HG03442 (cell line): ENCODE results near the gene CDPF1.

ENCODE experiments used
- ATAC-seq: cut with Tn5 transposase; IDR thresholded peaks from one replicate; pipeline ENCODE4 v1.9.1; 2021; ENCODE audit warnings: mild to moderate bottlenecking, moderate library complexity; ENCODE audit not compliant: unreplicated experiment

CDPF1 gene, protein sequence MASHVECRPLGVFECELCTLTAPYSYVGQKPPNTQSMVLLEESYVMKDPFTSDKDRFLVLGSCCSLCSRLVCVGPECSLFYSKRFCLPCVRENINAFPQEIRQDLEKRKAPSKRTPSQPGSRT

DNA sequence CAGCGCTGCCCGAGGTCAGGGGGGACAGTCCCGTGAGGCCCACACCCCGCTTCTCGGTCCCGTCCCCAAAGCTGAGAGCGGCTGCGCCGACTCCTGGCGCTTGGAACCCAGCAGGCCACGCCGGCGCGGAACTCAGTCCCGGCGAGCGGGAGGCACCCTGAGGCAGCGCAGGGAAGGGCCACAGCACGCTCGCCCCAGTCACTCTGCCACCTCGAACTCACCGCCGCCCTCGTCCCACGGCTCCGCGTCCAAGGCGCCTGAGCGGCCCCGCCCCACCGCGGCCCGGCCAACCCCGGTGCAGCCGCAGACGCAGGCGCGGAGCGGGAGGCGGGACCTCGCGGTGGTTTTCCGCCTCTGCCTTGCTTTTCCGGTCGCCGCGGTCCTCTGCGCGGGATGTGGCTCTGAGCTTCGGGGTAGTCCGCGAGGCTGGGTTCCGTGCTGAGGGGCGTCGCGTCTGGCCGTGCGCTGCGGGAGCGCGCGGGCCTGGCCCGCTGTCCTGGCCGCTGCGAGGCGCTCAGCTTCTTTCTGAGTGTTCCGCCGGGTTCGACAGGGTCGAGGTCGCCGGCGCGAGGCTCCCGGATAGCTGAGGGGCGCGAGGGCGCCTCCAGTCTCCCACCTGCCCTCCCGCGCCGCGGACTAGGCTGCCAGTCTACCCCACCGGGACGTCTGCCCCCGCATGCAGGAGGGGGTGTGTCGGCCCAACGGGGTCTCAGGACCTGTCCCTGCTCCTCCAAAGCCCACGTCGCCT is at the start of gene CDPF1:
CDPF1 (minus strand) TSS at position 259 of the 748 bp plus-strand sequence. CDS start 2,009 bp downstream, outside the sequence.
- ATAC-seq, result peak; percentile 63

DNA sequence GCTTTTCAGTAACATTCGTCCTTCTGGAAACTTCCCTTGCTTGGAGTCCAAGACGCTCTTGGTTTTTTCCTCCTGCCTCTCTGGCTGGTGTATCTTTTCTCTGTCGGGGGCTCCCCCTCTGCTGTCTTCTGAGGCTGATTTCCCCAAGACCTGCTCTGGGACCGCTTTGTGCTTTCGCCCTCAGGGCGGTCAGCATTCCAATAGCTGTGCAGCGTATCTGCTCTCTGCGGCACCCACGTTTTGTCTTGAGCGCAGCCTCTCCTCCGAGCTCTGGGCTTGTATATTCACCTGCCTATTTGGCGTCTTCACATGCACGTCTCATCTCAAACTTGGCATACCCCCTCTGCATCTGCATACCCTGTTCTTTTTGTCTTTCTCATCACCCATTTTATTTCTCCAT is 49.0 kb upstream of the CDPF1 start:
- no peak for ATAC-seq

DNA sequence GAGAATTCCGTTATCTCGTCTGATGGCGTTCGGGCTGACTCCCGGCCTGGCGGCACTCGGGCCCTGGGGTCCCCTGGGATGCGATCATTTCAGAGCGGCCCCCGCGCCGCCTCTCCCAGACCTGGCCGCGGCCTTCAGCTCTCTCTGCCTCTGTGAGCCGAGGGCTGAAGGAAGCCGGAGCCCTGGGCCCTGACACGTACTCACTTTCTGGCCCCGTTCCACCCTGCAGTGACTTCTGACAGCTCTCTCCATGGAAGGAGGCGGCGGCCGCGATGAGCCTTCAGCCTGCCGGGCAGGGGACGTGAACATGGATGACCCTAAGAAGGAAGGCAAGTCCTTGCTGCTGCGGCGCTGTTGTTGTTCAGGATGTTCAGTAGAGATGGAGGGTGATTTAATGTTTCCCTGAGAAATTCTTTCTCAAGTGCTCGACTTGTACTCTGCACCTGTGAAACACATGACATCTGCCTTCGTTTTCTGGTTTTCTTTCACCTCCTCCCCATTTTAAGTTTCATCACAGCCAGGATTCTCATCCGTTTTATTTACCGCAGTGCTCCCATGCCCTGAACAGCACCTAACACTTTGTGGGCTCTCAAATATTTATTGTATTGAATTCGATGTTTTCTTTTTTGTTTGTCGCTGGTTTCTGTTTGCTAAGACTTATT is 47.2 kb upstream of the CDPF1 start:
- no peak for ATAC-seq

DNA sequence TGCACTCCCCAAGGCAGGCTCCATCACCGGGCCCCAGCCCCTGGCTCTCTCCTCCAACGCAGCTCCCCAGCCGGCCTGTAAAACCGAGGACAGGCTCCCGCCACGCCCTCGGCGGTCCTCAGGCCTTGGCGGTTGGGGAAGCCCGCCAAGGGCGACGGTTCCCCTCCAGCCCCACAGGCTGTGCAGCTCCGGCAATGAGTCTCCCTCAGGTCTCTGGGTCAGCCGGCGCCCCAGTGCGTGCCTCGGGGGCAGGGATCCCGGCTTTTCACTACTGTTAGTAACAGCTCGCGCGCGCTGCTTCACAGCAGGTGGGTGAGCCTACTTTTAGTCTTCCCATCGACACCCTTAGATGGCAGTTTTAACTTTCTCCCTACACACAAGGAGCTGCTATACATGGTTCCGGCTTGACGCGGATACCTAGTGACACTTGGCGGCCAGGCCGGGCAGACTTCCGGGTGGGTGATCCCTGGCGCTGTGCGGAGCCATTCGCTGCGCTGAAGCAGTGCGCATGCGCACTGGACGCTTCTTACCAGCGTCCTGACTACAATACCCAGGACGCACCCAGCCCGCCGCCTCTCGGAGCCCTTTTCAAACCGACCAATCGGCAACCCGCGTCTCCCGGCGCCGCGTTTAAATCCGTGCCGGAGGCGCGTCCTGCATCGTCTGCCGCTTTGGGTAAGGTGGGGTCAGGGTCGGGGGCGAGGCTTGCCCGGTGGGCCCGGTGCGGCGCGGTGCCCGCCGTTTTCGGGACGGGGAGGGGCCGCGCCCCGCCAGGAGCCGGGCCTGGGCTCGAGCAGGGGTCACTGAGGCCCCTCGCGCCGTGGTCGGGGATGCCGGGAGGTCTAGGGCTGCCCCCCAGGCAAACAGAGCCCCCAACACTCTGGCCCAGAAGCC is 46.4 kb upstream of the CDPF1 start, which contains the start of gene GTSE1:
GTSE1 (plus strand) TSS at position 614 of the 894 bp plus-strand sequence. CDS start 531 bp downstream, outside the sequence.
- peak; percentile 89 for ATAC-seq

DNA sequence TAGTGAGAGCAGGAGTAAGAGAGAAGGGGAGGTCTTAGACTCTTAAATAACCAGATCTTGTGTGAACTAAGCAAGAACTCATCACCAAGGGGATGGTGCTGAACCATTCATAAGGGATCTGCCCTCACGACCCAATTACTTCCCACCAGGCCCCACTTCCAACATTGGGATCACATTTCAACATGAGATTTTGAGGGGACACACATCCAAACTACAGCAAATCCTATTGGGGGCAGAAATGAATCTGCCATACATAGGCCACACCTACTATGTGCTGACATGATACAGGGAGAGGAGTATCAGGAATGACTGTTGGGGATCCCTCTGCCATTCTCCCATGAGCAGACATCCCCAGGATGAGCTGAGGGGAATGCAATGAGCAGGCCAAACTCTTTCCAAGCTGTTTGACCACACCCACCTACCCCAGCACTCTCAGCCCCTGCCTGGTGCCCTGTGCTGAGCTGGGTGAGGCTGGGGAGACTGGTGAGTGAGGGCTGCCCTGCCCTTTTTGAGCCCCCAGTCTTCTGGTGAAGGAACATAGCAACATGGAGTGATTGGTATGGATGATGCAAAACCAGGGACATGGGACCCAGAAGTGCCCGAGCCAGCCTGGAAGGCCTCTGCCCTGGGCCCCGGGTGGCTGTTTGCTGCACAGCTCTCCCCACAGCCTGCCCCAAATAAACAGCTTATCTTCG is 45.3 kb upstream of the CDPF1 start:
- no peak for ATAC-seq

DNA sequence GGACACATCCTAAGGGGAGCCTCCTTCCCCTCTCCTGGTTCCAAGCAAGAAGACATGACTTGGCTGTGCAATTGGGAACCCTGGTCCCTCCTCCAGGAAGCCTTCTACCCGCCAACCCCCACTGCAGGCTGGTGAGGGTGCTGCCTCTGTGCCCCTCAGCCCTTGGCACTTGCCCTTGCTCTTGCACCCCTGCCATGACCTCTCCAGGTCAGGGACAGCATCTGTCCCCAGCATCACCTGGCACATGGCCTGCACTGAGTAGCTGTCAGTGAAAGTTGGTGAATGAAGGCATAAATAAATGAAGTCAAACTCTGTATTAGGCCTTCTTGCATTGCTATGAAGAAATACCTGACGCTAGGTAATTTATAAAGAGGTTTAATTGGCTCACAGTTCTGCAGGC is 44.7 kb upstream of the CDPF1 start:
- no peak for ATAC-seq

DNA sequence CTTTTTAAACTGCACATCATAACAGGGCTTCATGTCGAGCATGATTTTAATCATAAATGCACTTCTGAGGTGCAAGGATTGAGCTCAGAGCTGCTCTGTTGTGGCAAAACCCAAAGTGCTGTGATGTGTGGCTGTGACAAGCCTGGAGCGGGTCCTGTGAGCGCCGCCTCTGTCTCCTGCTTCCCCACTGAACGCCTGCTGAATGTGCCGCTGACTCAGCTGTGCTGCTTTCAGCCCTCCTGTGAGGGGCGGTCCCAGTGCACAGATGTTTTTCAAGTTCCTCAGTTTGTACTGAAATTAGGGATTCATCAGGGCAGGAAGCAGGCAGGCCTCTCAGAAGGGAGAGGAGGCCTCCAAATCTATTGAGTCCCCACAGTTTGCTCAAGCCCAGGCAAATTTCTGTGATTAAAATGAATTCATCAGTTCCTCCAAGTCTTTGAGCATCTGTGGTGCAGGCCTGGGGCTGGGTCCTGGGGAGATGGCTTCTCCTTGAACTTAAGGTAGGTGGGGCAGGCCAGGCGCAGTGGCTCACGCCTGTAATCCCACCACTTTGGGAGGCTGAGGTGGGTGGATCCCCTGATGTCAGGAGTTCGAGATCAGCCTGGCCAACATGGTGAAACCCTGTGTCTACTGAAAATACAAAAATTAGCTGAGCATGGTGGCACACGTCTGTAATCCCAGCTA is 43.6 kb upstream of the CDPF1 start:
- no peak for ATAC-seq

DNA sequence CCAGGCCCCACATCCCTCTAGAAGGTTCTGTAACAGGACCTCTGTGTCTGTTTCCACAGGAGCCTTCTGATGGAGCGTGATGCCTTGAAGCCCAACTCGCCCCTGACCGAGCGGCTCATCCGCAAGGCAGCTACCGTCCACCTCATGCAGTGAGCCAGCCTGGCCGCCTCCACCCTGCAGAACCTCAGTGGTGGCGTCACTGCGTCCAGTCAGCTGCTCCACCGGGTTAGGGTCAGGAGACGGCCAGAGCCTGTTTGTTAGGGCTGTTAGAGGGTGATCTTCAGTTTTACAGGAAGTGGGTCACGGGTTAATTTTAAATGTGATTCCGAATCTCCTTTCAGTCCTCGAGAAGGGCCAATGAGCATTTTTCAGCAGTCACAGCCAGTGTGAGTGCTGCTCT is 42.6 kb upstream of the CDPF1 start:
- no peak for ATAC-seq

DNA sequence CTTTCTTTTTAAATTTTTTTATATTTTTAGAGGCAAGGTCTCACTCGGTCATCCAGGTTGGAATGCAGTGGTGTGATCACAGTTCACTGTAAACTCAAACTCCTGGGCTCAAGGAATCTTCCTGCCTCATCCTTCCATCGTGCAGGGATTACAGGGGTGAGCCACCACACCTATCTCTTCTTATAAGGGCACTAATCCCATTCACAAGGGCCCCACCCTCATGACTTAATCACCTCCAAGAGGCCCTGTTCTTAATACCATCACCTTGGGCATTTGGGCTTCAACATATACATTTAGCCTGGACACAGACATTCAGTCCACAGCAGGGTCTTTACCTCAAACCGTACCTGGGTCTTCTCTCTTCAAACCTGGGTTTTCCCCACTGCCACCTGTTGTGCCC is 42.1 kb upstream of the CDPF1 start:
- ATAC-seq, result no peak

DNA sequence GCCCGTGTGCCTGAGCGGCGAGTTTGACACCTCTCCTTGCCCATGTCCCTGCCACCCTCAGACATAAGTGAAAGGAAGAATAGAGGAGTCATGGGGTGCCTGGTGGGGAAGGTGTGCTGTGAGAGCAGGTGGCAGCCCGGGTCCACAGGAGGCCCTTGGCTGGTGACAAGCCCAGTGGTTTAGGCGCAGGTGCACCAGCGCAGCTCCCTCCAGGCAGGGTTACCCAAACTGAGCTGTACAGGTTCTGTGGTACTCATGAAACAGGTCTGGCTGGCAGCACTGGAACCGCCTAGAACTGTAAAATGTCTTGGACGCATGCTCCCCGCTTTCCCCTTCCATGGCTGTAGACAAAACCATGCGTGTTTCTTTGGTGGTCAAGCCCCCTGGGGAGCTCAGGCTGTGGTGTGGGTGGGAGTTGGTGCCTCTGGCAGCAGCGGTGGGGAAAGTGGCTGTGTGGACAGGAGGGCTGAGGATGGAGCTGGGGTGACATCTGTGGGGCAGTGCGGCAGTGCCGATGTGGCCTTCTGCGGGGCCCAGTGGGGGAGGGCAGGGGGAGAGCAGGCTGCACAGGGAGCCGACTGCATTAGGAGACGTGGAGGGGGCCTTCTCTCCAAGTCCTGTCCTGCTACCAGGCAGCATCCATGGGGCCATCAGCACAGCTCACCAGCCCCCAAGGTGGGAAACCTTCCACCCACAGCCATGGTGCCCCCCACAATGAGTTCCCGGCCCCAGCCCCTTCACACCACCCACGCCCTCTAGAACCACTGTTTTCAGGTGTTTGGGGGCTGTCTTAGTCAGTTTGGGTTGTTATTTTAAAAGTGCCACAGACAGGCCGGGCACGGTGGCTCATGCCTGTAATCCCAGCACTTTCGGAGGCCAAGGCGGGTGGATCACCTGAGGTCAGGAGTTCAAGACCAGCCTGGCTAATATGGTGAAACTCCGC is 41.0 kb upstream of the CDPF1 start:
- no peak for ATAC-seq

DNA sequence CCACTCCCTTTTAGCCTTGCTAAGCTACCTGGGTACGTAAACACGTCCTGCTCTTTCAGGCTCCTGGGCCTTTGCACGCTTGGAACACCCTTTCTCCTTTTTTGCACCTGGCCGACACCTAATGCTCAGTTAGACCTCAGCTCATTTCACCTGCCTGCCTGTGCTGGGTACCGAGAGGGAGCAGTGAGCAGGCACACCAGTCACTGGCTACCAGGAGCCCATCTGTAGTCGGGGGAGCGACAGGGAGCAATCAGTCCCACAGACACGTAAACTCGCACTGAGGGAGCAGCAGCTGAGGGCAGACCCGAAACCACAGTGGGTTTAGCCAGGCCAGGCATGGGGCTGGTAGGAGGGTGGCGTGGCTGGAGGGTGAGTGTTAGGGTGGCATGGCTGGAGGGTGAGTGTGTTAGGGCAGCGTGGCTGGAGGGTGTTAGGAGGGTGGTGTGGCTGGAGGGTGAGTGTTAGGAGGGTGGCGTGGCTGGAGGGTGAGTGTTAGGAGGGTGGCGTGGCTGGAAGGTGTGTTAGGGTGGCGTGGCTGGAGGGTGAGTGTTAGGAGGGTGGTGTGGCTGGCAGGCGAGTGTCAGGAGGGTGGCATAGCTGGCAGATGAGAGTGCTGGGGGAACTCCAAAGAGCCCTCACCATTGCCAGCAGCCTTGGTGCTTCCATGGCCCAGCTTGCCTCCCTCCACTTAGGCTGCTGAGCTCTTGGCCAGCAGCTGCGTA is 40.2 kb upstream of the CDPF1 start:
- ATAC-seq, result no peak

DNA sequence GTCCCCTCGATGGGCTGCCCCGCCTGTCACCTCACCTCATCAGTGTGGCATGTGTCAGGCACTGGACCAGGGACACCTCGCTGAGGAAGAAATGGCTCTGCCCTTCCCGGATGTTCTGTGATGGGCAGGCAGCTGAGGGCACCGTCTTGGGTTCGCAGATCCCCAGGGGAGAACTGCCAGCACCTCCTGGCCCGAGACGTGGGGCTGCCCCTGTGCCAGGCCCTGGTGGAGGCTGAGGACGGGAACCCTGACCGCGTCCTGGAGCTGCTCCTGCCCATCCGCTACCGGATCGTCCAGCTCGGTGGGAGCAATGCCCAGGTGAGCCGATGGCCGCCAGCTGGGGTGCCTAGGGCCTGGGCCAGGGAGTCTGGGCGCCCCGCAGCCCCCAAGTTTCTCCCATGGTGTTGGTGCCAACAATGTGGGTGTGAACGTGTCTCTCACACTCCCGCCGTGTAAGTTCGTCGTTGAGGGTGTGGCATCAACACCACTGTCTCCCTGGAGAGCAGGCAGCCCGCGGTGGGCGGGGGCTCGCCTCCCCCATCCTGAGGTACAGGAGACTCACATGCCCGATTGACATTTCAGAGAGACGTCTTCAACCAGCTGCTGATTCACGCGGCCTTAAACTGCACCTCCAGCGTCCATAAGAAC is 39.3 kb upstream of the CDPF1 start:
- no peak for ATAC-seq

DNA sequence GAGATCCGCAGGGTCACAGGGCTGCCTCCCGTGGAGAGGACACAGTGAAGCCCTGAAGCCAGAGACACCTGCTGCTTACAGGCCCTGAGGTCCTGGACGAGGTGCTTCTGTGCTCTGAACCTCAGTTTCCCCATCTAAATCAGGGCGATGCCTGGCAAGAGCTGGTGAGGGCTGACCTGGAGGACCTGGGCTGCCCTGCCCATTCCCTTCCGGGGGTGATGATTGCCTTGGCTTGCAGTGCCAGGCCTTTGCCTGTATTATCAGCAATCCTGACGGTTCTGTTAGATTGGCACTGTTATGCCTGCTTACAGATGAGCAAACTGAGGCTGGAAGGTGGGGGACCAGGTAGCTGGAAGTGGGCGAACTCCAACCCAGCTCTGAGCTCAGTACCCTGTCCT is 38.8 kb upstream of the CDPF1 start:
- ATAC-seq, result no peak

DNA sequence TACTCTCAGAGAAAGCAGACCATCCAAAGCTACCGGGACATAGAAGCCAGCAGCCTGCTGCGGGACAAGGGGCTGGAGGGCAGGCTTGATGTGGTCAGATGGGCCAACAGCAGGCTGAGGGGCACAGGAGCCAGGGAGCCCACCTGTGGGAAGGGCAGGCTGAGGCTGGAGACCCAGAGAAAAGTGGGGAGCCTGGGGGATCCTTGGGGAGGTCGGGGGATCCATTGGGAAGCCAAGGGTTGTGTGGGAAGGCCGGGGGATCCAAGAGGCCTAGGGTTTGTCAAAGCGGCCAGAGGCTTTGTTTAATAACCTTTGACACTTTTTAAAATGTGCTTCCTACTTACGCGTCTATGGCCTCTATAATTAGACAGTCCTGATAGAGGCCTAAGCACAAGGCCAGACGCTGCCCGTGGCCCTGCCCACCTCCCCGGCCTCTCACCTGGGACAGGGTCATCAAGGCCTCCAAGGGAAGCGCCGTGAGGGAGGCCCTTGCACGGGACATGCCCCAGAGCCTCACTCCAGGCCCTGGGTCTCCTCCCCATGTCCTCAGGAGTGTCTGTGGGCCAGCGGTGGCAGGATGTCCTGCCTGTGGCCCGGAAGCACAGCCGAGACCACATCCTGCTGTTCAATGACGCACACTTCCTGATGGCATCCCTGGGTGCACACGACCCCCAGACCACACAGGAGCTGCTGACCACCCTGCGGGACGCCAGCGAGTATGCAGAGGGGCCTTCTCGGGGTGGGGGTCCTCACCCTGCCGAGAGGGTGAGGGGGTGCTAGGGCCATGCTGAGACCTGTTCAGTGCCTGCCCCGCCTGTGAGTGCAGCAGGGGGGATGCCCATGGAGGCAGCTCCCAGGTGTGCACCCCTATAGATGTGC is 38.0 kb upstream of the CDPF1 start:
- no peak for ATAC-seq

DNA sequence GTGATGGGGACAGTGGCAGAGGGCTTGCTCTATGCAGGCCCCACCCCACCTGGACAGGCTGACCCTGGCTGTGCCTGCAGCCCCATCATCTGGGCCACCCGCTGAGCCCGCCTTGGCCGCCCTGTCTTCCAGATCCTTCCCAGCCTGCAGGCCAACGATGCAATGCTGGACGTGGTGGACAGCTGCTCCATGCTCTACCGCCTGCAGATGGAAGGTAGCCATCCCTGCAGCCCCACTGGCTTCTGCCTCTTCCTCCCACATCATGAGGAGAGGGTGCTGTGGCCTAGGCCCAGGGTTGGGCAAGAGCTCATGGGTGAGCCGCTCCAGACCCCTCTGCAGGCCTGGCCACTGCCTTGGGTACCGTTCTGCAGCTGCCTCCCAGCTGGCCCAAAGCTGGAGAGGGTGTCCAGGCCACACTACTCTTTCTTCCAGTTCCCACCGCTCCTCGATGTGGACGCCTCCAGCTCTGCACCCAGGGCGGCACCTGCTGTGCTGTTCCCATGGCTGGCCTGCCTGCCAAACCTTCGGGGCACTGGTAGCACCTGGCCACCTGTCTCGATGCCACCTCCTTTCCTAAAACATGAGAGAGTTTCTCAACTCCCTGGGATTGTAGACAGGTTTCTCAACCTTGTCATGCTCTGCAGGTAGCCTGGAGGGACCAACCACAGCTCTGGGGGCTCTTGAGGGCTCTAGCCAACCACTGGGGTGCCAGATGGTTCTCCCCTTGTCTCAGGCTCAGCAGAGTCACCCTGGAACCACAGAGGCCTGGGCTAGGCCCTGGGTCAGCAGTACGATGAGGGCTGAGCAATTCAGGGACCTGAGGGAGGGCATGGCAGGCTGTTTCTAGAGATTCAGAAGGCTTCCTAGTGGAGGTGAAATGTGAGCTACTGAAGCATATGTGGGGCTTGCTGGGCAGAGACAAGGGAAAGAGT is 37.1 kb upstream of the CDPF1 start:
- no peak for ATAC-seq

DNA sequence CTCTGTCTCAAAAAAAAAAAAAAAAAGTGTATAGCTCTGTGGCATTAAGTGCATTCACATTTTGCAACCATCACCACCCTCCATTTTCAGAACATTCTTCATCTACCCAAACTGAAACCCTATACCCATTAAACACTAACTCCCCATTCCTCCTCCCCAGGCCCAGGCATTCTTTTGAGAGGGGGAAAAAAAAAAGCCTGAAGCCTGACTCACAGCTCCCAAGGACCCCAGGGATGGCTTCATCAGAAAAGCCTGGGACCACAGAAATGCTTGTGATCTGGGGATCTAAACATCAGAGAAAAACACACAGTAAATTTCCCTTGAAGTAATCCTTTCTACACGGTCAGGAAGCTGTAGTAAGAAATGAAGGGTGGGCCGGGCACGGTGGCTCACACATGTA is 35.9 kb upstream of the CDPF1 start:
- no peak for ATAC-seq
